ENCODE data around the gene STPG1.

GRCh38 chr1:24459551-24460266 is 46.1 kb upstream of the STPG1 start:
- no peak for TF ChIP-seq CTCF (conservative IDR thresholded peaks at IDR 0.05)
- TF ChIP-seq ZFX (IDR thresholded peaks at IDR 0.05), result no peak

Measured in C4-2B (cell line).